ENCODE measurements around the gene DGKG. TPM values are rescaled to one million over a fixed set of nuclear protein-coding genes. Genes with fewer than 3 reads are reported as not detected.

DGKG gene
- total RNA-seq, 1 donor from 2014 or later = 3.9 TPM

- CTCF ChIA-PET = no interaction called here
- TF ChIP-seq CTCF (IDR thresholded peaks at IDR 0.05) = no peak
- H3K27ac Mint-ChIP-seq = no peak overlapping the region
- no peaks in the 10 kb centered on the region for H3K9me3 Mint-ChIP-seq
- DNase-seq (no peak), ATAC-seq (ENCODE audit: low read depth) (no peak)
- POLR2A ChIA-PET = no interaction called here
- no peak overlapping the region for H3K4me3 Mint-ChIP-seq
- peaks cover 14% of the 10 kb centered on the region for H3K4me1 Mint-ChIP-seq
- H3K36me3 Mint-ChIP-seq (ENCODE audit: low read depth) = peaks cover 4% of the 10 kb centered on the region
- no peaks in the 10 kb centered on the region for H3K27me3 Mint-ChIP-seq
- intact Hi-C loops (cut with micrococcal nuclease) = no loop called here
Measured at GRCh38 chr3:186283651-186284348, 78.2 kb downstream of the DGKG start.

- H3K27ac Mint-ChIP-seq = no peak overlapping the region
- no peaks in the 10 kb centered on the region for H3K27me3 Mint-ChIP-seq
- ChIA-PET POLR2A (no interaction called here), CTCF (no interaction called here)
- intact Hi-C loops (cut with micrococcal nuclease) = no loop called here
- no peak for TF ChIP-seq CTCF (IDR thresholded peaks at IDR 0.05)
- no peak overlapping the region for H3K4me3 Mint-ChIP-seq
- DNase-seq (no peak), ATAC-seq (ENCODE audit: low read depth) (no peak)
- H3K4me1 Mint-ChIP-seq = peaks cover 14% of the 10 kb centered on the region
- H3K36me3 Mint-ChIP-seq (ENCODE audit: low read depth) = peaks cover 6% of the 10 kb centered on the region
- H3K9me3 Mint-ChIP-seq = no peaks in the 10 kb centered on the region
Measured at GRCh38 chr3:186283096-186283495, 78.9 kb downstream of the DGKG start.

GRCh38 chr3:186281176-186281575 is 80.9 kb downstream of the DGKG start:
- intact Hi-C loops (cut with micrococcal nuclease) = no loop called here
- no peak overlapping the region for H3K4me3 Mint-ChIP-seq
- H3K27ac Mint-ChIP-seq = no peak overlapping the region
- DNase-seq (no peak), ATAC-seq (ENCODE audit: low read depth) (no peak)
- ChIA-PET CTCF (interaction anchor here (0.9 to 1.5 kb wide), 3 partner anchors 21 to 336 kb away, joined by 3 to 4 read pairs (median 3); no protein-coding TSS in a partner anchor), POLR2A (interaction anchor here (1.1 kb wide), 1 partner anchor 245 kb away, joined by 3 read pairs; no protein-coding TSS in a partner anchor)
- no peak for TF ChIP-seq CTCF (IDR thresholded peaks at IDR 0.05)
- peaks cover 8% of the 10 kb centered on the region for H3K36me3 Mint-ChIP-seq (ENCODE audit: low read depth)
- no peaks in the 10 kb centered on the region for H3K27me3 Mint-ChIP-seq
- no peaks in the 10 kb centered on the region for H3K9me3 Mint-ChIP-seq
- peaks cover 14% of the 10 kb centered on the region for H3K4me1 Mint-ChIP-seq

- Mint-ChIP-seq H3K9me3 (no peaks in the 10 kb centered on the region), H3K4me3 (no peak overlapping the region), H3K27me3 (no peaks in the 10 kb centered on the region), H3K27ac (no peak overlapping the region), H3K36me3 (ENCODE audit: low read depth) (peaks cover 6% of the 10 kb centered on the region), H3K4me1 (peaks cover 14% of the 10 kb centered on the region)
- no peak for ATAC-seq (ENCODE audit: low read depth)
- TF ChIP-seq CTCF (IDR thresholded peaks at IDR 0.05) = no peak
- POLR2A ChIA-PET = interaction anchor here (1.1 kb wide), 1 partner anchor 245 kb away, joined by 3 read pairs; no protein-coding TSS in a partner anchor
- DNase-seq = no peak
- CTCF ChIA-PET = interaction anchor here (0.9 to 1.5 kb wide), 3 partner anchors 21 to 336 kb away, joined by 3 to 4 read pairs (median 3); no protein-coding TSS in a partner anchor
- intact Hi-C loops (cut with micrococcal nuclease) = no loop called here
Measured at GRCh38 chr3:186280737-186281136, 81.3 kb downstream of the DGKG start.

- Mint-ChIP-seq H3K27me3 (no peaks in the 10 kb centered on the region), H3K27ac (no peak overlapping the region), H3K4me3 (no peak overlapping the region), H3K4me1 (peaks cover 14% of the 10 kb centered on the region), H3K36me3 (ENCODE audit: low read depth) (peaks cover 6% of the 10 kb centered on the region), H3K9me3 (no peaks in the 10 kb centered on the region)
- no peak for TF ChIP-seq CTCF (IDR thresholded peaks at IDR 0.05)
- intact Hi-C loops (cut with micrococcal nuclease) = no loop called here
- CTCF ChIA-PET = interaction anchor here (1.4 kb wide), 1 partner anchor 263 kb away, joined by 3 read pairs; no protein-coding TSS in a partner anchor
- DNase-seq (no peak), ATAC-seq (ENCODE audit: low read depth) (no peak)
- POLR2A ChIA-PET = no interaction called here
Measured at GRCh38 chr3:186277268-186277909, 84.6 kb downstream of the DGKG start.

Data from activated B cell treated with CpG ODN at 0.5 μM for 24 hours (primary cell).